GM06990 (cell line): Measurements from ENCODE around the gene ZFAND2A.
"Not testable (repeated sequence)": the region's sequence is repeated elsewhere in the genome, so short reads cannot be mapped to it uniquely, and the experiment has no call there.

Experiments used
- DNase-seq: peaks from one replicate; pipeline ENCODE4 v3.0.0-alpha.2; 2011; ENCODE audit not compliant: insufficient read length; ENCODE audit errors: extremely low read depth
- H3K27me3 ChIP-seq: replicated peaks from 2 replicates; pipeline ENCODE4 v1.6.0; 2011; ENCODE audit warnings: low read length; ENCODE audit not compliant: control insufficient read depth, insufficient read depth
- H3K36me3 ChIP-seq: 2 replicates; pipeline ENCODE4 v1.5.1; 2011; ENCODE audit warnings: low read length; ENCODE audit not compliant: control insufficient read depth, insufficient read depth
- H3K4me3 ChIP-seq: replicated peaks from 2 replicates; pipeline ENCODE4 v1.5.1; 2011; ENCODE audit warnings: low read depth, mild to moderate bottlenecking, control low read depth, low read length
- CTCF ChIP-seq: IDR thresholded peaks from 2 replicates; pipeline ENCODE4 v1.5.1; 2011; ENCODE audit warnings: low read length, control low read depth, mild to moderate bottlenecking, inconsistent platforms; ENCODE audit not compliant: insufficient read depth, poor library complexity, severe bottlenecking

Gene ZFAND2A

GRCh38 chr7:1149351-1149794, 10.6 kb downstream of the ZFAND2A start:
- H3K36me3 ChIP-seq = peaks cover 26% of the 10 kb centered on the region
- no peak for DNase-seq

GRCh38 chr7:1147873-1148272, 12.1 kb downstream of the ZFAND2A start:
- DNase-seq = not testable (repeated sequence)
- H3K36me3 ChIP-seq = peaks cover 19% of the 10 kb centered on the region

More at GRCh38 chr7:1149351-1149794, 10.6 kb downstream of the ZFAND2A start:
- no peaks in the 10 kb centered on the region for H3K27me3 ChIP-seq
- no peak overlapping the region for H3K4me3 ChIP-seq
- TF ChIP-seq CTCF = no peak

GRCh38 chr7:1144269-1144771, 15.7 kb downstream of the ZFAND2A start:
- TF ChIP-seq CTCF = peak; percentile 47
- Histone ChIP-seq H3K4me3 (no peak overlapping the region), H3K36me3 (peaks cover under 1% of the 10 kb centered on the region; the same call in 1 of the 2 replicates), H3K27me3 (no peaks in the 10 kb centered on the region)
- DNase-seq = no peak

More at GRCh38 chr7:1147873-1148272, 12.1 kb downstream of the ZFAND2A start:
- not testable (repeated sequence) for H3K27me3 ChIP-seq, H3K4me3 ChIP-seq

GRCh38 chr7:1143031-1143430, 17.0 kb downstream of the ZFAND2A start:
- not testable (repeated sequence) for DNase-seq

GRCh38 chr7:1142051-1142635, 17.9 kb downstream of the ZFAND2A start:
- H3K36me3 ChIP-seq = no peaks in the 10 kb centered on the region
- no peak for DNase-seq
- TF ChIP-seq CTCF = no peak
- H3K27me3 ChIP-seq = no peaks in the 10 kb centered on the region
- no peak overlapping the region for H3K4me3 ChIP-seq

More at GRCh38 chr7:1143031-1143430, 17.0 kb downstream of the ZFAND2A start:
- not testable (repeated sequence) for H3K36me3 ChIP-seq, H3K4me3 ChIP-seq, H3K27me3 ChIP-seq

- H3K36me3 ChIP-seq = no peaks in the 10 kb centered on the region
- no peak for TF ChIP-seq CTCF
- DNase-seq = no peak
- H3K27me3 ChIP-seq = no peaks in the 10 kb centered on the region
- no peak overlapping the region for H3K4me3 ChIP-seq
Measured at GRCh38 chr7:1141651-1142050, 18.3 kb downstream of the ZFAND2A start.
